NCI-H1105 treated with DMSO at 0.1 percent for 48 hours (cell line): Measurements from ENCODE around the gene CGN.

Experiments used
- DNase-seq: peaks from one replicate; lab custom pipeline; 2025; lab: John Stamatoyannopoulos, UW

The CGN gene

GRCh38 chr1:151523326-151523725 lies 12.1 kb downstream of the CGN start:
- DNase-seq, result no peak

DNA sequence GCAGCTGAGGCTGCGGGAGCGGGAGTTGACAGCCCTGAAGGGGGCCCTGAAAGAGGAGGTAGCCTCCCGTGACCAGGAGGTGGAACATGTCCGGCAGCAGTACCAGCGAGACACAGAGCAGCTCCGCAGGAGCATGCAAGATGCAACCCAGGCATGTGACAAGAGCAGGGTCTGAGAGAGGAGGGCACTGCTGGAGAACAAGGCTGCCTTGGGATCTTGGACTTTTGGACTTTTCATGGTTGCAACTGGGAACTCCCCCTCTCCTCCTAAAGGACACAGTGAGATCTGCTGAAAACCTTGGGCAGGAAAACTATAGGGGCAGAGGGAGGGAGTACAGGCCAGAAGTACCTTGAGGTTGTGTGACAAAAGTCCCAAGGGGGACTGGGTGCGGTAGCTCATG lies 13.5 kb downstream of the CGN start:
- no peak for DNase-seq

DNA sequence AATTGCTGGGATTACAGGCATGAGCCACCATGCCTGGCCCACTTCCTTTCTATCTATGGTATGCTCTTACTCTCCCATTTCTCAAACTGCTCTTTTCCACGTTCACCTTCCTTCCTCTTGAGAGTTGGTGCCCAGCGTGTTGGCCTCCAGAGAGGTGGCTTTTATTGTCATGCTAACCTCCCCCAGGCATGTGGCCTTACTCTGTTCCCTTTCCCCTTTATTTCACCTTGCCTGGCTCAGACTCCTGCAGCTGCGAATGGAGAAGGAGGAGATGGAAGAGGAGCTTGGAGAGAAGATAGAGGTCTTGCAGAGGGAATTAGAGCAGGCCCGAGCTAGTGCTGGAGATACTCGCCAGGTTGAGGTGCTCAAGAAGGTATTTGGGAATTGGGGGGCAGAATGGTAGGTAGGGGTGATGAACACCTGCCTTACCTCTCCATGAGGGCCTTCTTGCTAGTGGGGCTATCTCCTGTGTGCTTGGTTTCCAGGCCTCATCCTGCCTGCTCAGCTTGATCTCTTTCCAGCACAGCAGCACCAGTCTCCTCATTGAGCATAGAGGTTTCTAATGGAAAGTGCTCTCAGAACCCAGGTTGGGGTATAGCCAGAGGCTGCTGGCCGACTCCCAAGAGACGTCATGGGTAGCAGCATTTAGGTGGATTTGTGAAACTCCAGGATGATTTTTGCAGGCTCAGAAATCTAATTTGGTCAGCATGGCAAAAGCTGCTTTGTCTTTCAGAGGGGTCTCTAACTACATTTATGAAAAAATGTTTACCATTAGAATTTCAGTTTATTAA lies 15.7 kb downstream of the CGN start:
- no peak for DNase-seq

- no peak for DNase-seq
Observed at GRCh38 chr1:151529211-151529702, 18.1 kb downstream of the CGN start.

DNA sequence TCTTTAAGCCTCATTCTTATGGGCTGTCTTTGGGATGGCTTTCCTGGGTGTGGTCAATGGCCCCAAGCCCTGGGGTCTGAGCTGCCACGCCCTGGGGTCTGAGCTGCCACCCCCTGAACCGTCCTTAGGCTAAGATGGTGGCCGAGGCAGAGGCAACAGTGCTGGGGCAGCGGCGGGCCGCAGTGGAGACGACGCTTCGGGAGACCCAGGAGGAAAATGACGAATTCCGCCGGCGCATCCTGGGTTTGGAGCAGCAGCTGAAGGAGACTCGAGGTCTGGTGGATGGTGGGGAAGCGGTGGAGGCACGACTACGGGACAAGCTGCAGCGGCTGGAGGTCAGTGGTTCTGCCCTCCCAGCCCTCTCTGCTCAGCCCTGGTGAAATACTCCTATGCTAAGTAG lies 18.6 kb downstream of the CGN start:
- no peak for DNase-seq

DNA sequence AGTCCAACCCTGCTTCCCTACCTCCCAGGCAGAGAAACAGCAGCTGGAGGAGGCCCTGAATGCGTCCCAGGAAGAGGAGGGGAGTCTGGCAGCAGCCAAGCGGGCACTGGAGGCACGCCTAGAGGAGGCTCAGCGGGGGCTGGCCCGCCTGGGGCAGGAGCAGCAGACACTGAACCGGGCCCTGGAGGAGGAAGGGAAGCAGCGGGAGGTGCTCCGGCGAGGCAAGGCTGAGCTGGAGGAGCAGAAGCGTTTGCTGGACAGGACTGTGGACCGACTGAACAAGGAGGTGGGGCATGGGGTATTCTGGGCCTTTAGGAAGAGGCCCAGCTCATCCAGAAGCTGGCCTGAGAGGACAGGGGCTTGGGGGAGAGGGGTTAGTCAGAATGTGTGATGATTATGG lies 19.3 kb downstream of the CGN start:
- no peak for DNase-seq

DNA sequence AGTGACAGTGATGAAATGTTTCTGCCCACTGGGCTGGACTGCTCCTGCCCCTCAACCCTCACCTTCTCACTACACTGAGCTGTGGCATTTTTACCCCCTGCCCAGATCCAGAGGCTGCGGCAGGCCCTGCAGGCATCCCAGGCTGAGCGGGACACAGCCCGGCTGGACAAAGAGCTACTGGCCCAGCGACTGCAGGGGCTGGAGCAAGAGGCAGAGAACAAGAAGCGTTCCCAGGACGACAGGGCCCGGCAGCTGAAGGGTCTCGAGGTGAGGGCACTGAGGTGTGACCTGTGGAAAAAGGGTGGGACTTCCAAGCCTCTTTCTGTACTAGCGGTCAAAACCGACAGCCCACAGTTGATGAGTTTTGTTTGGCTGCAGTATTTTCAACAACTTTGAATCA lies 22.7 kb downstream of the CGN start:
- no peak for DNase-seq

- peak; percentile 60 for DNase-seq
Observed at GRCh38 chr1:151534662-151535278, 23.6 kb downstream of the CGN start.

DNA sequence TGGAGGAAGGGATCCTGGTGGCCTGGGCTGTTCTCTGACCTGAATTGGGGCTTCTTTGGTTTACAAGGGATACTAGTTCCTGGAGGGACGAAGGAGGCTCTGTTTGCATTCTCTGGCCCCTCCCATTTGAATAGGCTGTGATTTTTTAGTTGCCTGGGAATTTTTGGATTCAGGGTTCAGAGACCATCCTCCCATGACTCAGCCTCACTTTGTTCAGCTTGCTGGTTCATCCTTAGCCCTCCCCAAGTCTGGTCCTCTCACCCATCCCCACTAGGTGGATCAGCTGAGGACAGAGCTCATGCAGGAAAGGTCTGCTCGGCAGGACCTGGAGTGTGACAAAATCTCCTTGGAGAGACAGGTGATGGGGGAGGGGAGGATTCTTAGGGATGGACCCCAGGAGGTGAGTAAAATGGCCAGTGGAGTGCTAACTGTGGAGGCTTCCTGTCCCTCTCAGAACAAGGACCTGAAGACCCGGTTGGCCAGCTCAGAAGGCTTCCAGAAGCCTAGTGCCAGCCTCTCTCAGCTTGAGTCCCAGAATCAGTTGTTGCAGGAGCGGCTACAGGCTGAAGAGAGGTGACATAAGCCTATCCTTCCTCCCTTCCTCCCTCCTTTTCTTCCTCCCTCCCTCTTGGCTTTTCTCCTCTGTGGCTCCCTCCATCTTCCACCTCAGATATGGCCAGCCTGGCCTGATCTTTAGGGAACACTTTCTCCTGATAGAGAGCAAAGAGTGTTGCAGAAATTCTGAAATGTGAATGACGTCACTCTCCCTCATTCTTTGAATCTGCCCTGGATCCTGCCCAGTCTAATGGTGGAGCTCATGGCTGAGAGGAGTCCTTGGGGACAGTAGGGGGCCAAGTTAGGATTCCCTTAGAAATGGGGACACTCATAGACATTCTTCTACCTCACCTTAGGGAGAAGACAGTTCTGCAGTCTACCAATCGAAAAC lies 24.4 kb downstream of the CGN start:
- no peak for DNase-seq

DNA sequence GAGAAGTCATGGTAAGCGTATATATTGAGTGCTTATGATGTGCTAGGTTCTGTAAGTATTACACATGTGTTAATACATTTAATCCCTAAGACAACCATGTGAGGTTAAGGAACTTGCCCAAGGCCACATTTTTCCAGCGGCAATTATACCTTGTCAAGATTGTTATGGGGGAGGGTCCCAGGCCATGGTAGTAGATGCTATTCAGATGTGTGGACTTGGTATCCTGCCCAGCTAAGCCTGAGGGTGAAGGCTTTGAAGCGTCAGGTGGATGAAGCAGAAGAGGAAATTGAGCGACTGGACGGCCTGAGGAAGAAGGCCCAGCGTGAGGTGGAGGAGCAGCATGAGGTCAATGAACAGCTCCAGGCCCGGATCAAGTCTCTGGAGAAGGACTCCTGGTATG lies 25.3 kb downstream of the CGN start:
- DNase-seq, result no peak

DNA sequence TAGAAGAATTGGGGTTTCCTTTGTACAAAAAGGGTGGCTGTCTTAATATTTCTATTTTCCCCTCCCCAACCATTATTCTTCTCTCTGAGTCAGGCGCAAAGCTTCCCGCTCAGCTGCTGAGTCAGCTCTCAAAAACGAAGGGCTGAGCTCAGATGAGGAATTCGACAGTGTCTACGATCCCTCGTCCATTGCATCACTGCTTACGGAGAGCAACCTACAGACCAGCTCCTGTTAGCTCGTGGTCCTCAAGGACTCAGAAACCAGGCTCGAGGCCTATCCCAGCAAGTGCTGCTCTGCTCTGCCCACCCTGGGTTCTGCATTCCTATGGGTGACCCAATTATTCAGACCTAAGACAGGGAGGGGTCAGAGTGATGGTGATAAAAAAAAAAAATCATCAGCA lies 25.9 kb downstream of the CGN start:
- no peak for DNase-seq

- peak; percentile 98 for DNase-seq
Observed at GRCh38 chr1:151539321-151540020, 28.3 kb downstream of the CGN start.

GRCh38 chr1:151540021-151540981 lies 29.1 kb downstream of the CGN start, which contains the start of gene TUFT1:
TUFT1 (plus strand) TSS chr1:151540309; CDS start chr1:151540367, 58 bp downstream.
- peak; percentile 94 for DNase-seq

GRCh38 chr1:151540982-151541377 lies 29.8 kb downstream of the CGN start:
- DNase-seq, result no peak

DNA sequence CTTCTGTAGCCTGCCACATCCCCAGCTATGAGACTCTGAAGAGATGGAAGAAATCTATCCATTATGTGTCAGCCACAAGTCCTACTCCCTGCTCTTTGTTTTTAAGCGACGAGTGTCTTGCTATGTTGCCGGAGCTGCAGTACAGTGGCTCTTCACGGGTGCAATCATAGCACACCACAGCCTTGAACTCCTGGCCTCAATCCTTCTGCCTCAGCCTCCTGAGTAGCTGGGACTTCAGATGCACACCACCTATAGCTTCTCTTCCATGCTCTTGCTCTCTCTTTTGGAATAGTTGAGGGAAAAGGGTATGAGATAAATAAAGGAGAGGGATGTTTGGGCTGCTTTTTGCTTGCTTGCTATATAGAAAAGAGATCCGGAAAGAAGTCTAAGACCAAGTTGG lies 30.6 kb downstream of the CGN start:
- no peak for DNase-seq

GRCh38 chr1:151542710-151543129 lies 31.5 kb downstream of the CGN start:
- no peak for DNase-seq

DNA sequence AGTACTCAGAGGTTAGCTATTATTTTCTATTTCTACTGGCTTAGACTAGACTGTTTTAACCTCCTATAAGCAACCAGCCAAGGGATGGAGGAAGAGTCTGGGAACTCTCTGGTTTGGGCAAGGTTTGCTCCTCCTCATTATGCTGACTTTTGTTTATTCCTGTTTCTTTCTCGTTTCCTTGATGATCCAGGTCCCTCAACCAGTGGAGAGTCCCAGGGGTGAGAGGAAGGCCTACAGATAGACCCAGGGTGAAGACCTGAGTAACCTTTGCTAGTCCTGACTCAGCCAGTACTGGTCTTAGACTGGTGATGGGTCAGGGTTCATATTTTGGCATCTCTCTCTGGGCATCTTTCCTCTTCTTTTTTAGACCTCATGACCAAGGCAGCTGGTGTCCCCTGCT lies 34.4 kb downstream of the CGN start:
- DNase-seq, result no peak

DNA sequence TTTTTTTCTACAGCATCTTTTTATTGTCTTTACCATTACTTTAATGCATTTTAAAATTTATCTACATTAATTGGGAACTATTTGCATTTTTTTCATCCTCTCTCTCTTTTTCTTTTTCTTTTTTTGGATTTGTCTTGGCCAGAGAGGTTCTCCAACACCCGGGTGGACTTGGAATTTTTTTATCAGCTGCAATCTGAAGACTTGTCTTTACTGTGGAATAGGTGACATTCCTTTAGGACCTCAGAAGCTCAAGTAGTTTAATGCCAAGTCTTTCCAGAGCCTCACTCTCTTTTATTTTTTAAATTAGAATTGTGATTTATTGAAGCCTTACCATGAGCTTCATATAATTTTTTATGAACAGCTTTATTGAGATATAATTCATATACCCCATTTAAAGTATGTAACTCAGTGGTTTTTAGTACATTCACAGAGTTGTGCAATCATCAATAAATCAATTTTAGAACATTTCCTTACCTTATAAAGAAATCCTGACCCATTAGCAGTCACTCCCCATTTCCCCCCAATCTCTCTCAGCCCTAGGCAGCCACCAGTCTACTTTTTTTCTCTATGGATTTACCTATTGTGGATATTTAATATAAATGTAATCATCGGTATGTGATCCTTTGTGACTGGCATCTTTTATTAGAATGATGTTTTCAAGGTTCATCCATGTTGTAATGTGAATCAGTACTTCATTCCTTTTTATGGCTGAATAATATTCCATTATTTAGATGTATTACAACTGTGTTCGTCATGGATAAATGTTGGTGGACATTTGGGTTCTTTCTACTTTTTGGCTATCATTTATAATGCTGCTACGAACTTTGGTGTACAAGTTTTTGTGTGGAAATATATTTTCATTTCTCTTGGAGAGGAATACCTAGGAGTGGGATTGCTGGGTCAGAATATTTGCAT lies 35.1 kb downstream of the CGN start:
- DNase-seq, result no peak

GRCh38 chr1:151547119-151547899 lies 36.1 kb downstream of the CGN start:
- DNase-seq, result no peak
